ENCODE data around the gene NKTR.

NKTR gene

DNA sequence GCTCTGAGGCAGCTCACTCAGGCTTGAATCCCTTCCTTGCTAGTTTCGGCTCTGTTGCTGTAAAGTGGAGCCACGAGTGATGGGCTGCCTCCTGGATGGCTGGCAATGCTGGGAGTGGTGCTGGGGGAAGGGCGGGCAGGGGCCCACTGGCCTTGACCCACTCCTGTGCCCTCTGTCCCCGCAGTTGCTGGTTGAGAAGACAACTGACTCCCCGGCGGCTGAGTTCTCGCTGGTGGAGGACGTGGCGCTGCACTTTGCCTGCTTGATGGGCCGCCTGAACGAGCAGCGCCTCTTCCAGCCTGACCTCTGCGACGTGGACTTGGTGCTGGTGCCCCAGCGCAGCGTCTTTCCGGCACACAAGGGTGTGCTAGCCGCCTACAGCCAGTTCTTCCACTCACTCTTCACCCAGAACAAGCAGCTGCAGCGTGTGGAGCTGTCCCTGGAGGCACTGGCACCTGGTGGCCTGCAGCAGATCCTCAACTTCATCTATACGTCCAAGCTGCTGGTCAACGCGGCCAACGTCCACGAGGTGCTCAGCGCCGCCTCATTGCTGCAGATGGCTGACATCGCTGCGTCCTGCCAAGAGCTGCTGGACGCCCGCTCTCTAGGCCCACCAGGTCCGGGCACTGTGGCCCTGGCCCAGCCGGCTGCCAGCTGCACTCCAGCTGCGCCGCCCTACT, 57.7 kb downstream of the NKTR start:
- DNase-seq (ENCODE audit: low read depth in 1 of 2, low spot score in 1 of 2) = no peak
- no peak overlapping the region for H3K27ac ChIP-seq (replicated peaks)
- H3K4me3 ChIP-seq (replicated peaks; ENCODE audit: insufficient read depth, low read length) = no peak overlapping the region
- H3K27me3 ChIP-seq (ENCODE audit: insufficient read depth, poor library complexity, severe bottlenecking) = no peaks in the 10 kb centered on the region
- no peak for TF ChIP-seq POLR2AphosphoS5 (IDR thresholded peaks at IDR 0.05; ENCODE audit: low read depth)
- no peak for TF ChIP-seq GABPA (IDR thresholded peaks at IDR 0.05; ENCODE audit: low read depth)
- TF ChIP-seq, protein P1, sequence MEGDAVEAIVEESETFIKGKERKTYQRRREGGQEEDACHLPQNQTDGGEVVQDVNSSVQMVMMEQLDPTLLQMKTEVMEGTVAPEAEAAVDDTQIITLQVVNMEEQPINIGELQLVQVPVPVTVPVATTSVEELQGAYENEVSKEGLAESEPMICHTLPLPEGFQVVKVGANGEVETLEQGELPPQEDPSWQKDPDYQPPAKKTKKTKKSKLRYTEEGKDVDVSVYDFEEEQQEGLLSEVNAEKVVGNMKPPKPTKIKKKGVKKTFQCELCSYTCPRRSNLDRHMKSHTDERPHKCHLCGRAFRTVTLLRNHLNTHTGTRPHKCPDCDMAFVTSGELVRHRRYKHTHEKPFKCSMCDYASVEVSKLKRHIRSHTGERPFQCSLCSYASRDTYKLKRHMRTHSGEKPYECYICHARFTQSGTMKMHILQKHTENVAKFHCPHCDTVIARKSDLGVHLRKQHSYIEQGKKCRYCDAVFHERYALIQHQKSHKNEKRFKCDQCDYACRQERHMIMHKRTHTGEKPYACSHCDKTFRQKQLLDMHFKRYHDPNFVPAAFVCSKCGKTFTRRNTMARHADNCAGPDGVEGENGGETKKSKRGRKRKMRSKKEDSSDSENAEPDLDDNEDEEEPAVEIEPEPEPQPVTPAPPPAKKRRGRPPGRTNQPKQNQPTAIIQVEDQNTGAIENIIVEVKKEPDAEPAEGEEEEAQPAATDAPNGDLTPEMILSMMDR (IDR thresholded peaks at IDR 0.05; ENCODE audit: insufficient read depth, low read length) = no peak
- TF ChIP-seq SPI1 (IDR thresholded peaks at IDR 0.05; ENCODE audit: borderline replicate concordance, low read depth) = no peak
- TF ChIP-seq, protein P2, sequence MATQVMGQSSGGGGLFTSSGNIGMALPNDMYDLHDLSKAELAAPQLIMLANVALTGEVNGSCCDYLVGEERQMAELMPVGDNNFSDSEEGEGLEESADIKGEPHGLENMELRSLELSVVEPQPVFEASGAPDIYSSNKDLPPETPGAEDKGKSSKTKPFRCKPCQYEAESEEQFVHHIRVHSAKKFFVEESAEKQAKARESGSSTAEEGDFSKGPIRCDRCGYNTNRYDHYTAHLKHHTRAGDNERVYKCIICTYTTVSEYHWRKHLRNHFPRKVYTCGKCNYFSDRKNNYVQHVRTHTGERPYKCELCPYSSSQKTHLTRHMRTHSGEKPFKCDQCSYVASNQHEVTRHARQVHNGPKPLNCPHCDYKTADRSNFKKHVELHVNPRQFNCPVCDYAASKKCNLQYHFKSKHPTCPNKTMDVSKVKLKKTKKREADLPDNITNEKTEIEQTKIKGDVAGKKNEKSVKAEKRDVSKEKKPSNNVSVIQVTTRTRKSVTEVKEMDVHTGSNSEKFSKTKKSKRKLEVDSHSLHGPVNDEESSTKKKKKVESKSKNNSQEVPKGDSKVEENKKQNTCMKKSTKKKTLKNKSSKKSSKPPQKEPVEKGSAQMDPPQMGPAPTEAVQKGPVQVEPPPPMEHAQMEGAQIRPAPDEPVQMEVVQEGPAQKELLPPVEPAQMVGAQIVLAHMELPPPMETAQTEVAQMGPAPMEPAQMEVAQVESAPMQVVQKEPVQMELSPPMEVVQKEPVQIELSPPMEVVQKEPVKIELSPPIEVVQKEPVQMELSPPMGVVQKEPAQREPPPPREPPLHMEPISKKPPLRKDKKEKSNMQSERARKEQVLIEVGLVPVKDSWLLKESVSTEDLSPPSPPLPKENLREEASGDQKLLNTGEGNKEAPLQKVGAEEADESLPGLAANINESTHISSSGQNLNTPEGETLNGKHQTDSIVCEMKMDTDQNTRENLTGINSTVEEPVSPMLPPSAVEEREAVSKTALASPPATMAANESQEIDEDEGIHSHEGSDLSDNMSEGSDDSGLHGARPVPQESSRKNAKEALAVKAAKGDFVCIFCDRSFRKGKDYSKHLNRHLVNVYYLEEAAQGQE (IDR thresholded peaks at IDR 0.05; ENCODE audit: insufficient replicate concordance, low read depth) = no peak

DNA sequence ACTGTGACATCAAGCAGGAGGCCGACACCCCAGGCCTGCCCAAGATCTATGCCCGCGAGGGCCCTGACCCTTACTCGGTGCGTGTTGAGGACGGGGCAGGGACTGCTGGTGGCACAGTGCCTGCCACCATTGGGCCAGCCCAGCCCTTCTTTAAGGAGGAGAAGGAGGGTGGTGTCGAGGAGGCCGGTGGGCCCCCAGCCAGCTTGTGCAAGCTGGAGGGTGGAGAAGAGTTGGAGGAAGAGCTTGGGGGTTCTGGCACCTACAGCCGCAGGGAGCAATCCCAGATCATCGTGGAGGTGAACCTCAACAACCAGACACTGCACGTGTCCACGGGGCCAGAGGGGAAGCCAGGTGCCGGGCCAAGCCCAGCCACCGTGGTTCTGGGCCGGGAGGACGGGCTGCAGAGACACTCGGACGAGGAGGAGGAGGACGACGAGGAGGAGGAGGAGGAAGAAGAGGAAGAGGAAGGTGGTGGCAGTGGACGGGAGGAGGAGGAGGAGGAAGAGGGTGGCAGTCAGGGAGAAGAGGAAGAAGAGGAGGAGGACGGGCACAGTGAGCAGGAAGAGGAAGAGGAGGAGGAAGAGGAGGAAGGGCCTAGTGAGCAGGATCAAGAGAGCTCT, 58.4 kb downstream of the NKTR start:
- Histone ChIP-seq H3K27me3 (ENCODE audit: insufficient read depth, poor library complexity, severe bottlenecking) (no peaks in the 10 kb centered on the region), H3K27ac (replicated peaks) (peak overlapping the region; percentile 1; the same call in 1 of the 2 replicates), H3K4me3 (replicated peaks; ENCODE audit: insufficient read depth, low read length) (no peak overlapping the region)
- peak; percentile 55 to 72 for DNase-seq (ENCODE audit: low read depth in 1 of 2, low spot score in 1 of 2)
- TF ChIP-seq, protein P1 (IDR thresholded peaks at IDR 0.05; ENCODE audit: insufficient read depth, low read length) = no peak
- TF ChIP-seq, protein P2 (IDR thresholded peaks at IDR 0.05; ENCODE audit: insufficient replicate concordance, low read depth) = no peak
- TF ChIP-seq GABPA (IDR thresholded peaks at IDR 0.05; ENCODE audit: low read depth) = no peak
- TF ChIP-seq SPI1 (IDR thresholded peaks at IDR 0.05; ENCODE audit: borderline replicate concordance, low read depth) = peak; percentile 16; the same call in 1 of the 2 replicates
- no peak for TF ChIP-seq POLR2AphosphoS5 (IDR thresholded peaks at IDR 0.05; ENCODE audit: low read depth)

DNA sequence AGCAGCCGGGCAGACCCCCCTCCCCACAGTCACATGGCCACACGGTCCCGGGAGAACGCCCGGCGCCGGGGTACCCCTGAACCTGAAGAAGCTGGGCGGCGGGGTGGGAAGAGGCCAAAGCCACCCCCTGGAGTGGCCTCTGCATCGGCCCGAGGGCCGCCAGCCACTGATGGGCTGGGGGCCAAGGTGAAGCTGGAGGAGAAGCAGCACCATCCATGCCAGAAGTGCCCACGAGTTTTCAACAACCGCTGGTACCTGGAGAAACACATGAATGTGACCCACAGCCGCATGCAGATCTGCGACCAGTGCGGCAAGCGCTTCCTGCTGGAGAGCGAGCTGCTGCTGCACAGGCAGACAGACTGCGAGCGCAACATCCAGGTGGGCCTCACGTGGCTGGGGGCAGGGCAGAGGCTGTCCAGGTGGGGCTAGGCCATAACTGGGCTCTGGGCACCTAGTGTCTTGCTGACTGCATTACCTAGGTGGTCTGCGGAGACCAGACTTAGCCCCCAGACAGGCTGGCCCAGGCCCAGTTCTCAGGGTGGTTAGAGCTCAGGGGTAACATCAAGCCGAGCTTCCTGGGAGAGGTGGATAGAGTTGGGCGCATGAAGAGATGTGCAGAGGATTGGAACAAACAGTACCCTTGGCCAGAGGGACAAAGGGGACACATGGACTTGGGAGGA, 59.1 kb downstream of the NKTR start:
- no peaks in the 10 kb centered on the region for H3K27me3 ChIP-seq (ENCODE audit: insufficient read depth, poor library complexity, severe bottlenecking)
- no peak for DNase-seq (ENCODE audit: low read depth in 1 of 2, low spot score in 1 of 2)
- H3K4me3 ChIP-seq (replicated peaks; ENCODE audit: insufficient read depth, low read length) = no peak overlapping the region
- TF ChIP-seq, protein P1 (IDR thresholded peaks at IDR 0.05; ENCODE audit: insufficient read depth, low read length) = no peak
- TF ChIP-seq POLR2AphosphoS5 (IDR thresholded peaks at IDR 0.05; ENCODE audit: low read depth) (no peak), GABPA (IDR thresholded peaks at IDR 0.05; ENCODE audit: low read depth) (no peak), SPI1 (IDR thresholded peaks at IDR 0.05; ENCODE audit: borderline replicate concordance, low read depth) (no peak)
- TF ChIP-seq, protein P2 (IDR thresholded peaks at IDR 0.05; ENCODE audit: insufficient replicate concordance, low read depth) = no peak
- H3K27ac ChIP-seq (replicated peaks) = no peak overlapping the region
